NCI-H526 treated with DMSO at 0.1 percent for 48 hours (cell line): ENCODE data around the gene ALPI.
A peak's percentile ranks its signal among the peaks of the same experiment; 100 is the strongest.
"Not testable (repeated sequence)": the region's sequence is repeated elsewhere in the genome, so short reads cannot be mapped to it uniquely, and the experiment has no call there.

Experiments used
- DNase-seq: peaks from one replicate; lab custom pipeline; 2025; lab: John Stamatoyannopoulos, UW

ALPI gene

GRCh38 chr2:232443047-232443446, 12.9 kb upstream of the ALPI start:
- not testable (repeated sequence) for DNase-seq

- DNase-seq, result not testable (repeated sequence)
Measured at GRCh38 chr2:232443669-232444408, 12.1 kb upstream of the ALPI start.

GRCh38 chr2:232444409-232445148, 11.4 kb upstream of the ALPI start:
- DNase-seq, result peak; percentile 5

- DNase-seq, result not testable (repeated sequence)
Measured at GRCh38 chr2:232445149-232445885, 10.6 kb upstream of the ALPI start.

- not testable (repeated sequence) for DNase-seq
Measured at GRCh38 chr2:232446266-232446777, 9.6 kb upstream of the ALPI start.

GRCh38 chr2:232447091-232447620, 8.8 kb upstream of the ALPI start:
- no peak for DNase-seq

- no peak for DNase-seq
Measured at GRCh38 chr2:232447638-232448303, 8.2 kb upstream of the ALPI start.

- no peak for DNase-seq
Measured at GRCh38 chr2:232448304-232448690, 7.7 kb upstream of the ALPI start.

- no peak for DNase-seq
Measured at GRCh38 chr2:232449964-232450363, 6.0 kb upstream of the ALPI start.

- not testable (repeated sequence) for DNase-seq
Measured at GRCh38 chr2:232451645-232452044, 4.3 kb upstream of the ALPI start.

GRCh38 chr2:232454630-232455029, 1.3 kb upstream of the ALPI start:
- no peak for DNase-seq

GRCh38 chr2:232456296-232457120, 555 bp downstream of the ALPI start:
- no peak for DNase-seq

GRCh38 chr2:232457121-232458011, 1.4 kb downstream of the ALPI start:
- DNase-seq, result no peak

- DNase-seq, result no peak
Measured at GRCh38 chr2:232458051-232458660, 2.2 kb downstream of the ALPI start.

GRCh38 chr2:232458661-232459418, 2.9 kb downstream of the ALPI start:
- no peak for DNase-seq

GRCh38 chr2:232459419-232460035, 3.6 kb downstream of the ALPI start:
- no peak for DNase-seq

- no peak for DNase-seq
Measured at GRCh38 chr2:232460171-232460570, 4.2 kb downstream of the ALPI start.
